ENCODE measurements around the gene PAPPA.

- TF ChIP-seq CTCF (IDR thresholded peaks at IDR 0.05) = no peak
- TF ChIP-seq POLR2AphosphoS5 (IDR thresholded peaks at IDR 0.05) = no peak
Measured at GRCh38 chr9:116419181-116419580, 265.6 kb downstream of the PAPPA start.
